Measurements from ENCODE around the gene DDX20.

DDX20 gene, protein sequence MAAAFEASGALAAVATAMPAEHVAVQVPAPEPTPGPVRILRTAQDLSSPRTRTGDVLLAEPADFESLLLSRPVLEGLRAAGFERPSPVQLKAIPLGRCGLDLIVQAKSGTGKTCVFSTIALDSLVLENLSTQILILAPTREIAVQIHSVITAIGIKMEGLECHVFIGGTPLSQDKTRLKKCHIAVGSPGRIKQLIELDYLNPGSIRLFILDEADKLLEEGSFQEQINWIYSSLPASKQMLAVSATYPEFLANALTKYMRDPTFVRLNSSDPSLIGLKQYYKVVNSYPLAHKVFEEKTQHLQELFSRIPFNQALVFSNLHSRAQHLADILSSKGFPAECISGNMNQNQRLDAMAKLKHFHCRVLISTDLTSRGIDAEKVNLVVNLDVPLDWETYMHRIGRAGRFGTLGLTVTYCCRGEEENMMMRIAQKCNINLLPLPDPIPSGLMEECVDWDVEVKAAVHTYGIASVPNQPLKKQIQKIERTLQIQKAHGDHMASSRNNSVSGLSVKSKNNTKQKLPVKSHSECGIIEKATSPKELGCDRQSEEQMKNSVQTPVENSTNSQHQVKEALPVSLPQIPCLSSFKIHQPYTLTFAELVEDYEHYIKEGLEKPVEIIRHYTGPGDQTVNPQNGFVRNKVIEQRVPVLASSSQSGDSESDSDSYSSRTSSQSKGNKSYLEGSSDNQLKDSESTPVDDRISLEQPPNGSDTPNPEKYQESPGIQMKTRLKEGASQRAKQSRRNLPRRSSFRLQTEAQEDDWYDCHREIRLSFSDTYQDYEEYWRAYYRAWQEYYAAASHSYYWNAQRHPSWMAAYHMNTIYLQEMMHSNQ

GRCh38 chr1:111755331-111756123 lies at the start of gene DDX20:
Gene DDX20, plus strand, starts transcription at chr1:111755901. Its CDS starts 24 bp downstream, at chr1:111755925.
- DNase-seq (ENCODE audit: low spot score) = peak; percentile 97
- in situ Hi-C loops (cut with MboI; ENCODE audit: low sequenced_read_pairs, unreplicated experiment) = loop anchor here (5.0 kb wide), 1 partner anchor 528 kb away; the partner anchor contains the start of gene CHI3L2
- TF ChIP-seq, protein P1, sequence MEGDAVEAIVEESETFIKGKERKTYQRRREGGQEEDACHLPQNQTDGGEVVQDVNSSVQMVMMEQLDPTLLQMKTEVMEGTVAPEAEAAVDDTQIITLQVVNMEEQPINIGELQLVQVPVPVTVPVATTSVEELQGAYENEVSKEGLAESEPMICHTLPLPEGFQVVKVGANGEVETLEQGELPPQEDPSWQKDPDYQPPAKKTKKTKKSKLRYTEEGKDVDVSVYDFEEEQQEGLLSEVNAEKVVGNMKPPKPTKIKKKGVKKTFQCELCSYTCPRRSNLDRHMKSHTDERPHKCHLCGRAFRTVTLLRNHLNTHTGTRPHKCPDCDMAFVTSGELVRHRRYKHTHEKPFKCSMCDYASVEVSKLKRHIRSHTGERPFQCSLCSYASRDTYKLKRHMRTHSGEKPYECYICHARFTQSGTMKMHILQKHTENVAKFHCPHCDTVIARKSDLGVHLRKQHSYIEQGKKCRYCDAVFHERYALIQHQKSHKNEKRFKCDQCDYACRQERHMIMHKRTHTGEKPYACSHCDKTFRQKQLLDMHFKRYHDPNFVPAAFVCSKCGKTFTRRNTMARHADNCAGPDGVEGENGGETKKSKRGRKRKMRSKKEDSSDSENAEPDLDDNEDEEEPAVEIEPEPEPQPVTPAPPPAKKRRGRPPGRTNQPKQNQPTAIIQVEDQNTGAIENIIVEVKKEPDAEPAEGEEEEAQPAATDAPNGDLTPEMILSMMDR (IDR thresholded peaks at IDR 0.05; ENCODE audit: borderline replicate concordance, control extremely low read depth, extremely low read depth, insufficient read depth, missing control alignments) = peak; percentile 83

GRCh38 chr1:111706921-111707320 lies 48.8 kb upstream of the DDX20 start:
- no peak for DNase-seq (ENCODE audit: low spot score)
- TF ChIP-seq, protein P1 (IDR thresholded peaks at IDR 0.05; ENCODE audit: borderline replicate concordance, control extremely low read depth, extremely low read depth, insufficient read depth, missing control alignments) = no peak
- in situ Hi-C loops (cut with MboI; ENCODE audit: low sequenced_read_pairs, unreplicated experiment) = no loop called here

GRCh38 chr1:111707906-111708305 lies 47.8 kb upstream of the DDX20 start:
- no peak for DNase-seq (ENCODE audit: low spot score)
- TF ChIP-seq, protein P1 (IDR thresholded peaks at IDR 0.05; ENCODE audit: borderline replicate concordance, control extremely low read depth, extremely low read depth, insufficient read depth, missing control alignments) = no peak
- in situ Hi-C loops (cut with MboI; ENCODE audit: low sequenced_read_pairs, unreplicated experiment) = no loop called here

DNA sequence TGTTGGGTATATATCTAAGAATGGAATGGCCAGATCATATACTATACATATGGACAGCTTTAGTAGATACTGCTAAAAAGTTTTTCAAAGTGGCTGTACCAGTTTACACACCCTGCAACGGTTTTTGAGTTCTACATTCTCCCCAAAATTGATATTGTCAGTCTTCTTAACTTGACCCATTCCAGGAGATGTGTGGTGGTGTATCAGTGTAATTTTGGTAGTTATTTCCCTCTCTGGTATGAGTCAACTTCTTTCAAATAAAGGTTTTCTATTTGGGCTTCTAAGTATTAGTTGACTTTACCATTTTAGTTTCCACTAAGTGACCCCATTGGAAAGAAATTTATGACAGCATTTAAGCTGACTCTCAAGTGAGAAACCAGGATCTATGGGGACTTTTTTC lies 45.7 kb upstream of the DDX20 start:
- in situ Hi-C loops (cut with MboI; ENCODE audit: low sequenced_read_pairs, unreplicated experiment) = no loop called here
- TF ChIP-seq, protein P1 (IDR thresholded peaks at IDR 0.05; ENCODE audit: borderline replicate concordance, control extremely low read depth, extremely low read depth, insufficient read depth, missing control alignments) = no peak
- DNase-seq (ENCODE audit: low spot score) = no peak

GRCh38 chr1:111716333-111716732 lies 39.4 kb upstream of the DDX20 start:
- in situ Hi-C loops (cut with MboI; ENCODE audit: low sequenced_read_pairs, unreplicated experiment) = no loop called here
- TF ChIP-seq, protein P1 (IDR thresholded peaks at IDR 0.05; ENCODE audit: borderline replicate concordance, control extremely low read depth, extremely low read depth, insufficient read depth, missing control alignments) = no peak

DNA sequence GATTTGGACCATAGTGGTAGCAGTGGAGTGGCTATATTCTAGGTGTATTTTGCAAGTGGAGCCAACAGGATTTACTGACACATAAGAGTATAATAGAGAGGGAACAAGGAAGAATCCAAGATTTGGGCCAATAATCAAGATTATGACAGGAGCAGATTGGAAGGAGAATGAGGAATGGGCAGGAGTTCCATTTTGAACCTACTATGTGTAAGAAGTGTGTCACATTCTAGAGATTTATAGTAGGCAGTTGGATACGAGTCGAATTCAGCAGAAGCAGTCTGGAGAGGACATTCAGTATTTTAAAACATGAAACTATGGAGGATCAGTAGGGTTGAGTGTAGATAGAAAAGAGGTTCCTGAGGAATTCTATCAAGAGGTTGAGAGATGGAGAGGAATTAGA lies 38.3 kb upstream of the DDX20 start:
- in situ Hi-C loops (cut with MboI; ENCODE audit: low sequenced_read_pairs, unreplicated experiment) = no loop called here
- TF ChIP-seq, protein P1 (IDR thresholded peaks at IDR 0.05; ENCODE audit: borderline replicate concordance, control extremely low read depth, extremely low read depth, insufficient read depth, missing control alignments) = no peak
- DNase-seq (ENCODE audit: low spot score) = no peak

More at GRCh38 chr1:111716333-111716732, 39.4 kb upstream of the DDX20 start:
- no peak for DNase-seq (ENCODE audit: low spot score)

Measured in GM13976 (cell line).